ENCODE results near the gene ADAMTSL3.

The ADAMTSL3 gene

GRCh38 chr15:83710452-83710851, 56.5 kb downstream of the ADAMTSL3 start:
- H3K9ac ChIP-seq = no peak overlapping the region
- H3K27ac ChIP-seq = no peak overlapping the region
- H3K36me3 ChIP-seq (ENCODE audit: control insufficient read depth, insufficient read depth, low read length) = no peaks in the 10 kb centered on the region
- H3K79me2 ChIP-seq = no peaks in the 10 kb centered on the region
- no peak overlapping the region for H2AFZ ChIP-seq
- no peak overlapping the region for H3K4me3 ChIP-seq (ENCODE audit: low read depth, low read length)
- H3K9me3 ChIP-seq (ENCODE audit: control insufficient read depth, low read length) = no peaks in the 10 kb centered on the region
- no peak for TF ChIP-seq CTCF (IDR thresholded peaks at IDR 0.05)
- no peaks in the 10 kb centered on the region for H3K4me1 ChIP-seq
- H3K27me3 ChIP-seq (ENCODE audit: control insufficient read depth, insufficient read depth, low read length) = no peaks in the 10 kb centered on the region
- no peak overlapping the region for H3K4me2 ChIP-seq (ENCODE audit: low read length)

- no peaks in the 10 kb centered on the region for H3K79me2 ChIP-seq
- no peaks in the 10 kb centered on the region for H3K4me1 ChIP-seq
- no peaks in the 10 kb centered on the region for H3K36me3 ChIP-seq (ENCODE audit: control insufficient read depth, insufficient read depth, low read length)
- no peaks in the 10 kb centered on the region for H3K9me3 ChIP-seq (ENCODE audit: control insufficient read depth, low read length)
- no peak overlapping the region for H3K27ac ChIP-seq
- H3K4me3 ChIP-seq (ENCODE audit: low read depth, low read length) = no peak overlapping the region
- no peak overlapping the region for H3K9ac ChIP-seq
- H2AFZ ChIP-seq = no peak overlapping the region
- H3K27me3 ChIP-seq (ENCODE audit: control insufficient read depth, insufficient read depth, low read length) = no peaks in the 10 kb centered on the region
- no peak overlapping the region for H3K4me2 ChIP-seq (ENCODE audit: low read length)
- TF ChIP-seq CTCF (IDR thresholded peaks at IDR 0.05) = no peak
Observed at GRCh38 chr15:83711236-83711635, 57.3 kb downstream of the ADAMTSL3 start.

- Histone ChIP-seq H3K9me3 (ENCODE audit: control insufficient read depth, low read length) (no peaks in the 10 kb centered on the region), H3K9ac (no peak overlapping the region), H3K4me3 (ENCODE audit: low read depth, low read length) (no peak overlapping the region), H3K27me3 (ENCODE audit: control insufficient read depth, insufficient read depth, low read length) (no peaks in the 10 kb centered on the region), H3K79me2 (no peaks in the 10 kb centered on the region), H2AFZ (no peak overlapping the region), H3K27ac (no peak overlapping the region), H3K4me1 (no peaks in the 10 kb centered on the region), H3K36me3 (ENCODE audit: control insufficient read depth, insufficient read depth, low read length) (no peaks in the 10 kb centered on the region), H3K4me2 (ENCODE audit: low read length) (no peak overlapping the region)
- no peak for TF ChIP-seq CTCF (IDR thresholded peaks at IDR 0.05)
Observed at GRCh38 chr15:83713242-83713641, 59.3 kb downstream of the ADAMTSL3 start.

- no peak overlapping the region for H3K27ac ChIP-seq
- H3K9ac ChIP-seq = no peak overlapping the region
- H3K36me3 ChIP-seq (ENCODE audit: control insufficient read depth, insufficient read depth, low read length) = no peaks in the 10 kb centered on the region
- no peaks in the 10 kb centered on the region for H3K4me1 ChIP-seq
- H2AFZ ChIP-seq = no peak overlapping the region
- H3K4me3 ChIP-seq (ENCODE audit: low read depth, low read length) = no peak overlapping the region
- no peak overlapping the region for H3K4me2 ChIP-seq (ENCODE audit: low read length)
- no peak for TF ChIP-seq CTCF (IDR thresholded peaks at IDR 0.05)
- no peaks in the 10 kb centered on the region for H3K27me3 ChIP-seq (ENCODE audit: control insufficient read depth, insufficient read depth, low read length)
- H3K79me2 ChIP-seq = no peaks in the 10 kb centered on the region
- no peaks in the 10 kb centered on the region for H3K9me3 ChIP-seq (ENCODE audit: control insufficient read depth, low read length)
Observed at GRCh38 chr15:83714939-83715628, 61.2 kb downstream of the ADAMTSL3 start.

- no peaks in the 10 kb centered on the region for H3K36me3 ChIP-seq (ENCODE audit: control insufficient read depth, insufficient read depth, low read length)
- H3K79me2 ChIP-seq = no peaks in the 10 kb centered on the region
- H3K4me2 ChIP-seq (ENCODE audit: low read length) = no peak overlapping the region
- no peak overlapping the region for H3K27ac ChIP-seq
- H3K9ac ChIP-seq = no peak overlapping the region
- no peak overlapping the region for H2AFZ ChIP-seq
- H3K9me3 ChIP-seq (ENCODE audit: control insufficient read depth, low read length) = no peaks in the 10 kb centered on the region
- no peaks in the 10 kb centered on the region for H3K27me3 ChIP-seq (ENCODE audit: control insufficient read depth, insufficient read depth, low read length)
- H3K4me1 ChIP-seq = no peaks in the 10 kb centered on the region
- no peak for TF ChIP-seq CTCF (IDR thresholded peaks at IDR 0.05)
- no peak overlapping the region for H3K4me3 ChIP-seq (ENCODE audit: low read depth, low read length)
Observed at GRCh38 chr15:83716605-83717004, 62.7 kb downstream of the ADAMTSL3 start.
